Epithelial cell of proximal tubule (primary cell): ENCODE measurements around the gene INVS. TPM values are rescaled to one million over a fixed set of nuclear protein-coding genes. Genes with fewer than 3 reads are reported as not detected.

Source experiments
- DNase-seq: peaks from one replicate; pipeline ENCODE4 v3.0.0-alpha.2; 2011; ENCODE audit warnings: low read depth
- H3K4me3 ChIP-seq: 2 replicates; pipeline ENCODE4 v1.5.1; 2011; ENCODE audit warnings: low read depth, mild to moderate bottlenecking, low read length
- total RNA-seq: library from RNA; depleted of rRNA; stranded (reverse); fragments of >200 nt; gene quantifications from 2 replicates; pipeline ENCODE4 v1.2.3, GENCODE V29; 2015
- TF ChIP-seq, protein P1 (sequence below): conservative IDR thresholded peaks from 2 replicates; pipeline ENCODE4 v1.5.1; 2012; ENCODE audit warnings: low read depth, mild to moderate bottlenecking, low read length

Gene INVS
- total RNA-seq, 1 donor from 2014 or later: 9.1 TPM

GRCh38 chr9:100292414-100292813 is 193.4 kb downstream of the INVS start:
- no peak overlapping the region for H3K4me3 ChIP-seq
- no peak for DNase-seq
- TF ChIP-seq, protein P1, sequence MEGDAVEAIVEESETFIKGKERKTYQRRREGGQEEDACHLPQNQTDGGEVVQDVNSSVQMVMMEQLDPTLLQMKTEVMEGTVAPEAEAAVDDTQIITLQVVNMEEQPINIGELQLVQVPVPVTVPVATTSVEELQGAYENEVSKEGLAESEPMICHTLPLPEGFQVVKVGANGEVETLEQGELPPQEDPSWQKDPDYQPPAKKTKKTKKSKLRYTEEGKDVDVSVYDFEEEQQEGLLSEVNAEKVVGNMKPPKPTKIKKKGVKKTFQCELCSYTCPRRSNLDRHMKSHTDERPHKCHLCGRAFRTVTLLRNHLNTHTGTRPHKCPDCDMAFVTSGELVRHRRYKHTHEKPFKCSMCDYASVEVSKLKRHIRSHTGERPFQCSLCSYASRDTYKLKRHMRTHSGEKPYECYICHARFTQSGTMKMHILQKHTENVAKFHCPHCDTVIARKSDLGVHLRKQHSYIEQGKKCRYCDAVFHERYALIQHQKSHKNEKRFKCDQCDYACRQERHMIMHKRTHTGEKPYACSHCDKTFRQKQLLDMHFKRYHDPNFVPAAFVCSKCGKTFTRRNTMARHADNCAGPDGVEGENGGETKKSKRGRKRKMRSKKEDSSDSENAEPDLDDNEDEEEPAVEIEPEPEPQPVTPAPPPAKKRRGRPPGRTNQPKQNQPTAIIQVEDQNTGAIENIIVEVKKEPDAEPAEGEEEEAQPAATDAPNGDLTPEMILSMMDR: no peak

- TF ChIP-seq, protein P1: no peak
- H3K4me3 ChIP-seq: no peak overlapping the region
- DNase-seq: no peak
Observed at GRCh38 chr9:100294341-100294740, 195.3 kb downstream of the INVS start.

DNA sequence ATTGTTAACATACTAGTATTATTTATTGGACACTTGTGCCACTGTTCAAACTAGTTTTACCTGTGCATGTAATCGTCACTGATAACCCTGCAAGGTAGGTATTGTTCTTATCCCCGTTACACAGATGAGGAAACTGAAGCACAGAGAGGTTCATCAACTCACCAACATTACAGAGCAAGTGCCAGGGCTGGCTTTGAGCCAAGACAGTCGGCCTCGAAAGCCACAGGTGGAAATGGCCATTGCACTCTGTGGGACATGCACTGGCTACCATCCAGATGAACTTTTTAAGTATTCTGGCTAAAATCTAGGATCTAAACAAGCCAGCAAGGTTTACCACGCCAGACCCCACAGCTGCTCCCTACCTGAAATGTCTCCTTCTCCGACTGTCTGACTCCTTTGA is 195.8 kb downstream of the INVS start:
- no peak overlapping the region for H3K4me3 ChIP-seq
- DNase-seq: no peak
- TF ChIP-seq, protein P1: no peak

- no peak for DNase-seq
- TF ChIP-seq, protein P1: no peak
- H3K4me3 ChIP-seq: no peak overlapping the region
Observed at GRCh38 chr9:100295240-100295639, 196.2 kb downstream of the INVS start.

GRCh38 chr9:100296407-100296806 is 197.4 kb downstream of the INVS start:
- TF ChIP-seq, protein P1: no peak
- no peak for DNase-seq
- H3K4me3 ChIP-seq: no peak overlapping the region

DNA sequence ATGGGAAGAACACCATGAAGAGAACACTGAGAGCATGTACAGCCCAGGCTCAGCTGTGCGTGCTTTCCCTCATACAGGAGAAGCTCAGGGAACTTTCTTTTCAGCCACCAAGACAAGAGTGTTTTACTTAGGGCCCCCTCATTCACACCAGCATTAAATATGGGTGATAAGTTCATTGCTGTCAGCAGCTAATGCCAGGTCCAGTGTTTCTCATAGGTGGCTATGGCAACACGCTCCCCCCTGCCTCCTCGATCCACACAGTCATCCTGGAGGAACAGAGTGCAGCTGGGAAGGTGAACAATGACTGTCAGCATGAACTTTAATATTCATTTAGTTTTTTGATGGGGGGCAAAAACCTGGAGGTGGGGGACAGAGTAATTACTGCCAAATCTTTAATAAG is 199.3 kb downstream of the INVS start:
- no peak for DNase-seq
- H3K4me3 ChIP-seq: no peak overlapping the region
- TF ChIP-seq, protein P1: no peak

GRCh38 chr9:100303747-100304146 is 204.7 kb downstream of the INVS start:
- TF ChIP-seq, protein P1: no peak
- DNase-seq: no peak
- H3K4me3 ChIP-seq: no peak overlapping the region
